ENCODE results near the gene ZNF444.
"Not testable (repeated sequence)": the region's sequence is repeated elsewhere in the genome, so short reads cannot be mapped to it uniquely, and the experiment has no call there.

The ZNF444 gene
- total RNA-seq: 9.6 to 15.0 (median 12.1) reads per million in 4 donors

DNA sequence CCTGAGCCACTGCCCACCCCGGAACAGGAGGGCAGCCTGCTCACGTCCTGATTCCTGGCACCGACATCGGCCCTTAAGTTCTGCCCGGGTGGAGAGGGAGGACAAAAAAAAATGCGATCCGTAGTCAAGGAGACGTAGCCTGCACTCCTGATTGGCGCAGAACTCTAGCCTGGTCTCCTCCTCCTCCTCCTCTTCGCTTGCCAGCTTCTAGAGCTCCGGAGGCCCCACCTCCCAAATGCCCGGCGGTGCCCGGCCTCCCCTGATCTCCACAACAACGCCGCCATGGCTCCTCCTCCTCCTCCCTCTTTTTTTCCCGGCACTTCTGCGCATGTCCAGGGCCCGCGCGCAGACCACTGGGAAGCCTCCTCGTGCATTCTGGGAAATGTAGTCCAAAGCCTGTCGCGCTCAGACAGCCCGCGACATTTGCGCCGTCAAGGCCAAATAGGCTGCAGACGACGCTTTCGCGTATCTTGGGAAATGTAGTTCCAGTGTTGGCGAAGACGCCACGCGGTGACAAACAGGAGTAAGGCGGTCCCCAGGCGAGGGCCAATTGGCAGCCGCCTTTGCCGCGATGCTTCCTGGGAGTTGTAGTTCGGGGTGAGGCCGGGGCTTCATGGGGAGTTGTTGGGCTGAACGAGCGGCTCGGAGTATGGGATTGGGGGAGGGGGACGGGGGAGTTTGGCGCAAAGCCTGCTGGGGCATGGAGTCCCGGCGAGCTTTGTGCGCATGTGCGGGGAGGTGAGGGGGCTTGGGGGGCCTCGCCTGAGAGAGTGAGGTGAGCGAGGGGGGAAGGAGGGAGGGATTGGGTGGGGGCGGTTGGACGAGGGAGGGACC is at the start of gene ZNF444:
Gene ZNF444 (plus strand): TSS at position 705 of the 834 bp plus-strand sequence. CDS start 5,625 bp downstream, outside the sequence.
- peak; percentile 98 to 99 (median 99) for DNase-seq

DNA sequence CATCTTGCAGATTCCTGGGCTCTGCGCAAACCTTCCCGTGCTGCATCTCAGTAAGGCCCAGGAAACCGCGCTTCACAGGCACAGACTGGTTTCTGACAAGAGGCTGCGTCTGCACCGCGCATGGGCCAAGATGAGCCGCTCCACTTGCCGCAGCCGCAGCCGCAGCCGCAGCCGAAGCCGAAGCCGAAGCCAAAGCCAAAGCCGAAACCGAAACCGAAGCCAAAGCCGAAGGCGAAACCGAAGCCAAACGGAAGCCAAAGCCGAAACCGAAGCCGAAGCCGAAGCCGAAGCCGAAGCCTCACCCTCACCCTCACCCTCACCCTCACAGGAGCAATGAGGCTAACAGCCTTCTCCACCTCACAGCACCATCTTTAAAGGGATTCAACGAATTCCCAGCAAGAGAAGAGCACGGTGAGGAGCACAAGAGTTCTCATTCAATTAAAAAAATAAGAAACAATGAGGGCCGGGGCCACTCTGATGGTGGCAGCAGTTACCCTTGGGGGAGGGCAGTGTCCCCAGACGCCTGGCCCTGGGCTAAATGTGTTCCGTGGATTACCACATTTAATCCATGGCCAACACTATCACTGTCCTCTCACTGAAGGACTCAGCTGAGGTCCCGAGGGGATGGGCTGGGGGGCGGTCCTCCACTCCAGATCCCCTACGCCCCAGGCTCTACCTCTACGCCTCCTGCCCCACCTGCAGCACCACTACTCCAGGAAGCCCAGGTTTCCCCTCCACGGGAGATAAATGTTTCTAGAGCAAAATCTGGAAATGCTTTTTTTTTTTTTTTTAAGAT is 49.1 kb upstream of the ZNF444 start:
- peak in 3 of 5 donors; percentile 38 to 43 (median 41) for DNase-seq

DNA sequence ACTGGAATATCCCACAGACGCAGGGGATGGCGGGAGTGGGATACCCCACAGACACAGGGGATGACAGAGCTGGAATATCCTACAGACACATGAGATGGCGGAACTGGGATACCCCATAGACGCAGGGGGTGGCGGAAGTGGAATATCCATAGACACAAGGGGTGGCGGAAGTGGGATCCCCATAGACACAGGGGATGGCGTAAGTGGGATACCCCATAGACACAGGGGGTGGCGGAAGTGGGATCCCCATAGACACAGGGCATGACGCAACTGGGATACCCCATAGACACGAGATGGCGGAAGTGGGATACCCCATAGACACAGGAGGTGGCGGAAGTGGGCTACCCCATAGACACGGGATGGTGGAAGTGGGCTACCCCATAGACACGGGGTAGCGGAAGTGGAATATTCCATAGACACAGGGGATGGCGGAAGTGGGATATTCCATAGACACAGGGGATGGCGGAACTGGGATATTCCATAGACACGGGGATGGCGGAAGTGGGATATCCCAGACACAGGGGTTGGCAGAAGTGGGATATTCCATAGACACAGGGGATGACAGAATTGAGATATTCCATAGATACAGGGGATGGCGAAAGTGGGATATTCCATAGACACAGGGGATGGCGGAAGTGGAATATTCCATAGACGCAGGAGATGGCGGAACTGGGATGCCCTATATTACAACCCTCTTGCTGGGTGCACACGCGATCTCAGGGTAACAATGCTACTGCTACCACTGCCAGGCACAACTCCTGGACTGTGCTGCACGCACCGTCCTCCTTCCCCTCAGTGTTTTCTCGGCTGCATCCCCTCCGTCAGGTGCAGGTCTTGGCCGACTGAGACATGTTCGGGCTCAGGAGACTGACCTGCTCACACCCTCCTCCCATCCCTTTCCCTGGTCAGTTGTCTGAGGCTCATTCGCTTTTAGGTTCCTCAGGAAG is 48.1 kb upstream of the ZNF444 start:
- no peak for DNase-seq

- no peak for DNase-seq
Observed at GRCh38 chr19:56094449-56094848, 46.6 kb upstream of the ZNF444 start.

DNA sequence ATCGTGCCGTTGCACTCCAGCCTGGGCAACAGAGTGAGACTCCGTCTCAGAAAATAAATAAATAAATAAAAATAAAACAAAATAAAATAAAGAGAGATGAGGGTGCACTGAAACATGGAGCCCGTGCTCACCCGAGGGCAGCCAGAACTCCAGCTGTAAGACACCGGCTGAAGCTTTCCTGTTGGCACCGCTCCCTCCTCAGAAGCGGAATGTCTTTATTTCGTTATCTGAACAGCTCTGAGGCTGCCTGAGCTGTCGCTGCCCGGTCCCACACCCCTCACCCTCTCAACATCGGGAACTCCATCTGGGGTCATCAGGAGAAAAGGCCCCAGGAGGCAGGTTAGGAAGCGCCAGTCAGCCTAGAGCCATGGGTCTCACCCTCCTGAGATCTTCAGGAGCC is 44.4 kb upstream of the ZNF444 start:
- DNase-seq: no peak

GRCh38 chr19:56097306-56097705 is 43.8 kb upstream of the ZNF444 start:
- DNase-seq: no peak

- no peak for DNase-seq
Observed at GRCh38 chr19:56097776-56098175, 43.3 kb upstream of the ZNF444 start.

DNA sequence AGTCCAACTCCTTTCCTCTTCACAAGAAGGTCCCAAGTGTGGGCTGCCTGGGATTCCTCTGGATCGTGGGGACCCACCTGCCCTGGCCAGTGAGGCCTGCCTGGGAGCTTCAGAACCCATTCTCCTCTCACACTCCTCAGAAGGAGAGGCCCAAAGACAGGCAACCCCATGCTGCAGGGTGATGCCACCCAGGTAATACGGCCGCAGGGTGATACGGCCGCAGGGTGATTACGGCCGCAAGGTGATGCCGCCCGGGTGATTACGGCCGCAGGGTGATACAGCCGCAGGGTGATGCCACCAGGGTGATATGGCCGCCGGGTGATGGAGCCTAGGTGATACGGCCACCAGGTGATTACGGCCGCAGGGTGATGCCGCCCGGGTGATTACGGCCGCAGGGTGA is 42.9 kb upstream of the ZNF444 start:
- not testable (repeated sequence) for DNase-seq

DNA sequence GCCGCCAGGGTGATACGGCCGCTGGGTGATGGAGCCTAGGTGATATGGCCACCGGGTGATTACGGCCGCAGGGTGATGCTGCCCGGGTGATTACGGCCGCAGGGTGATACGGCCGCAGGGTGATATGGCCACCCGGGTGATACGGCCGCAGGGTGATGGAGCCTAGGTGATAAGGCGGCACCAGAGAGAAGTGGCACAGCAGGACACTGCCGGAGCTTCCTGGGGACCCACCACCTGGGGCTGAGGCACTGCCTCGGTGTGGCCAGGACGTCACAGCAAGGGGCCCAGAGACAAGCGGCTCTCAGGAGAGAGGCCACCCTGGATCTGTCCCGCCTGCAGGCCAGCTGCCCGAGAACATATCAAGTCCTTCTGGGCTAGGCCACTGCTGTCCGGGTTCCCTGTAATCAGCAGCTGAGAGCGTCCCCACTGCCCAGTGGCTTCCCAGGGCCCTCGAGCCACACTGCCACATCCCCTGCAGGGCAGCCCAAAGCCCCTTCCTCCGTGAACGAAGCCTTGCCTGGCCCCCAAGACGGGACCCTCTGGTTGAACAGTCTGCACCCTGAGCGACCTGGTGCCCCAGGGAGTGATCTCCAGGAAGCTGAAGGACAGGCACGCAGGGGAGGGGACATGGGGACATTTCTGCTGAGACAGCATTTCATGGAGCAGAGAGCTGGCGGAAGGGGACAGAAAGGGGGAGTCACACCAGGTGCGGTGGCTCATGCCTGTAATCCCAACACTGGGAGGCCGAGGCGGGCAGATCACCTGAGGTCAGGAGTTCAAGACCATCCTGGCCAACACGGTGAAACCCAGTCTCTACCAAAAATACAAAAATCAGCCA is 42.1 kb upstream of the ZNF444 start:
- no peak for DNase-seq

DNA sequence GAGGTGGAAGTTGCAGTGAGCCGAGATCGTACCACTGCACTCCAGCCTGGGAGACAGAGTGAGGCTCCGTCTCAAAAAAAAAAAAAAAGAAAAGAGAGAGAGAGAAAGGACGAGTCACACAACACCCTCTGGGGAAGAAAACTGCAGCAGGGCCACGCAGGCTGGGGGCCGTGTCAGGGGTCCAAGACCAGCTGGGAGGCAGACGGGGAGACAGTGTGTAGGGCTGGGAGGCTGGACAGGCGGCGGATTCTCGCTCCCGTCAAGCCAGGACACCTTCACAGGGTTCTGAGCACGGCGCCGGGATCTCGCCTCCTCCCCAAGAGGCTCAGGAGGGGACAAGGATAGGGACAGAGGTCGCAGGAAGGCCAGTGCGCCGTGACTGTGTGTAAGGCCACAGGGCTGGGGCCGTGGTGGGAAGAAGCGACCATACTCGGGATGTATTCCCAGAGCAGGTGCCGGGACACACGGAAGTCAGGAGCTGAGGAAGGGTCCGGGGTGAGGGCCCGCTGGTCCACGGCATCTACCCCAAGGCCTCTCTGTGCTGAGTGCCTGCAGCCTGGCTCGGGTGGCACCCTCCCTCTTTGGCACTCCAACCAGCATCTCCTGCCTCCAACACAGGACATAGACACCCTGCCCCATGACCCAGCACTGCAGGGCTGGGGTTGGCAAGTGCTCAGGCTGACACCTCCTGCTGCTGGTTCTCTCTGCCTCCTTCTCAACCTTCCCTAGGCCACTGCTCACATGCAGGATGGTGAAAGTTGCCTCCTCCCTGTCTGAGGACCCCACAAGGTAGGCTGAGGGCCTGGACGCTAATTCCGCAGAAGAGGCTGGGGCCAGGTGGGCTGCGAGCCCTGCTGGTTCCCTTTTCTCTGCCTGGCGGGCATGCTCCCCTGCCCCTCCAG is 41.2 kb upstream of the ZNF444 start:
- DNase-seq: no peak

GRCh38 chr19:56101095-56101494 is 40.0 kb upstream of the ZNF444 start:
- DNase-seq: no peak

GRCh38 chr19:56101746-56102535 is 39.1 kb upstream of the ZNF444 start:
- no peak for DNase-seq

- DNase-seq: no peak
Observed at GRCh38 chr19:56103027-56103614, 38.0 kb upstream of the ZNF444 start.

GRCh38 chr19:56104423-56104822 is 36.7 kb upstream of the ZNF444 start:
- DNase-seq: no peak

DNA sequence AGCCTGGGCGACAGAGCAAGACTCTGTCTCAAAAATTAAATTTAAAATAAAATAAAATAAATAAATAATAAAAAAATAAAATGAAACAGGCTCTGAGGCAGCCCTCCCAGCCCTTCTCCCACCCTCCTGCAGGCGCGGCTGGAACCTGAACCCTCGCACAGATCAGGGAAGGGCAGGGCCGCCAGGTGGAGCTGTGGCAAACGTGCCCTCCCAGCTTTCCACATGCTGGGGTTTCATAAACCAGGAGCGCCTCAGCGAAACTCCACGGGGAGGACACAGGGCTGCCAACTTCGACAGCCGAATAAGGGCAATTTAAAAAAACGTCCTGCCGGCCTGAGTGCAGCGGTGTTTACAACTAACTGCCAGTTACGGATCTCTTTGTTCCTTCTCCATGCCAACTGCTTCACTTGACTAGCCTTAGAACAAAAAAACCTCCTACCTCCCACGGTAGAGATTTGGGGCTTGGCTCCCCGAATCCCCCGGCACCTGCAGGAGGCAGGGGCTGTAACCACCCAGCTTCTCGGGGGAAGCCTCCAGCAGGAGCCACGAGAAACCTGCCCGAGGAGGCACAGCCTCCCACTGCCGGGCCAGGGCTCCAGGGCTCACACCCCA is 35.9 kb upstream of the ZNF444 start:
- peak in 3 of 5 donors; percentile 23 to 36 (median 33) for DNase-seq

DNA sequence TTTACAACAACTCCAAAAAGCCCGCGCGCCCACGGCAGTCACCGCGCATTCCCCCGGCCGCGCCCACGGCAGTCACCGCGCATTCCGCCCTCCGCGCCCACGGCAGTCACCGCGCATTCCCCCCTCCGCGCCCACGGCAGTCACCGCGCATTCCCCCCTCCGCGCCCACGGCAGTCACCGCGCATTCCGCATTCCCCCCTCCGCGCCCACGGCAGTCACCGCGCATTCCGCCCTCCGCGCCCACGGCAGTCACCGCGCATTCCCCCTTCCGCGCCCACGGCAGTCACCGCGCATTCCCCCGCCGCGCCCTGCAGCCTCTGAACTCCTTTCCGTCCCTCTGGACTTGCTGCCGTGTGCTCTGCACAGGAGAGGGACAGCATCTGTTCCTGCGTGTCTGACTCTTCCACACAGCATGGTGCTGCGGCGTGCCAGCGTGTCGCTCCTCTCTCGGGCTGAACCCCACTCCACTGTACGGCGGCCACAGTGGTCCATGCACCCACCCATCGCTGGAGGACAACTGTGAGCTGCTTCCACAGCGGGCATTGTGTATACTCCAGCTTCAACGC is 35.2 kb upstream of the ZNF444 start:
- DNase-seq: not testable (repeated sequence)

DNA sequence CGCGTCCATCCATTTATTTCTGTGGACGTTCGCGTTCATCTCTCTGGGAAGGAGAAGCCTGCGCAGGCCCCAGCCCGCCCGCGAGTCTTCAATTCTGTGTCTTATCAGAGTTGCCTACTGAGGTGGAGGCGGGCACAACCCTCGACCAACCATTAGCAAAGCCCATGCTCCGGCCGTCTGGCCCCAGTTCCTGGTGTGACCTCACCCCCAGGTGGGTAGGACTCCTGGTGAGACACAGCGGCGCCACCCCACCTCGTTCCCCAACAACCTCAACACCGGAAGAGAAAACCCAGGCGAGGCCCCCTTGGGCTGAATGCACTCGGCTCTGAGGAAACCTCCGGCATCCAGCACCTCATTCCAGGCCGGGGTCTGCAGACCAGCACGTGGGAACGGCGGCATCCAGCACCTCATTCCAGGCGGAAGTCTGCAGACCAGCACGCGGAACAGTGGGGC is 34.7 kb upstream of the ZNF444 start:
- no peak for DNase-seq

DNA sequence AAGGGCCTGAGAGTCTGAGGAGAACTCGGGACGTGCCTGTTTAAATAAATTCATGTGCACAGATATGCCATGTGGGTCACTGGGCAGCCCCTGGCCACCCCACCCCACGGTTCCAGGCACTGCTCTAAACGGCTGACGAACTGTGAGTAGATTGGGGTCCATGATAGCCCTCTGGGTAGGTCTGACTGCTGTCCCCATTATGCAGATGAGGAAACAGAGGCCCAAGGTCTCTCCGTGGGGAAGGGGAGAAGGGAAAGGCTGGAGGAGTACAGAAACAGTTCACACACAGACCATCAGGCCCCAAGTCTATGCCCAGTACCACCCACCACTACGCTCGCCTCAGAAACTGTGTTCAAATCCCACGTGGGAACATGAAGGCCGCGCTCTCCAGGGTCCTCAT is 34.1 kb upstream of the ZNF444 start:
- DNase-seq: no peak

All from T-helper 1 cell (primary cell).